Osteocyte (in vitro differentiated cells): Measurements from ENCODE around the gene FCRL5. TPM values are rescaled to one million over a fixed set of nuclear protein-coding genes. Genes with fewer than 3 reads are reported as not detected.

Experiments used
- DNase-seq: peaks from one replicate; pipeline ENCODE4 v3.0.0; 2021; ENCODE audit warnings: mixed read lengths; ENCODE audit not compliant: unreplicated experiment; ENCODE audit errors: extremely low spot score
- H3K27ac Mint-ChIP-seq: one replicate; pipeline ENCODE4 v1.8.0; 2021; ENCODE audit warnings: mild to moderate bottlenecking, mixed read lengths; ENCODE audit not compliant: unreplicated experiment
- H3K27me3 Mint-ChIP-seq: one replicate; pipeline ENCODE4 v1.8.0; 2021; ENCODE audit warnings: mixed read lengths; ENCODE audit not compliant: unreplicated experiment
- H3K36me3 Mint-ChIP-seq: one replicate; pipeline ENCODE4 v1.8.0; 2021; ENCODE audit warnings: mixed read lengths; ENCODE audit not compliant: unreplicated experiment
- H3K4me1 Mint-ChIP-seq: one replicate; pipeline ENCODE4 v1.8.0; 2021; ENCODE audit warnings: mixed read lengths; ENCODE audit not compliant: unreplicated experiment
- H3K4me3 Mint-ChIP-seq: one replicate; pipeline ENCODE4 v1.8.0; 2021; ENCODE audit warnings: mild to moderate bottlenecking, moderate library complexity, mixed read lengths; ENCODE audit not compliant: unreplicated experiment
- H3K9me3 Mint-ChIP-seq: one replicate; pipeline ENCODE4 v1.8.0; 2021; ENCODE audit warnings: mixed read lengths; ENCODE audit not compliant: unreplicated experiment
- total RNA-seq: library from RNA; stranded (reverse); gene quantifications from 2 replicates; pipeline ENCODE4 v1.2.1, GENCODE V29; 2021
- TF ChIP-seq, protein P1 (sequence below): fragments of 200-600 bp; sonication (generic); IDR thresholded peaks from 2 replicates; pipeline ENCODE4 v1.5.0; 2021; ENCODE audit warnings: antibody characterized with exemption, mild to moderate bottlenecking, moderate library complexity

Gene FCRL5
- total RNA-seq, 1 donor from 2014 or later, result not detected

DNA sequence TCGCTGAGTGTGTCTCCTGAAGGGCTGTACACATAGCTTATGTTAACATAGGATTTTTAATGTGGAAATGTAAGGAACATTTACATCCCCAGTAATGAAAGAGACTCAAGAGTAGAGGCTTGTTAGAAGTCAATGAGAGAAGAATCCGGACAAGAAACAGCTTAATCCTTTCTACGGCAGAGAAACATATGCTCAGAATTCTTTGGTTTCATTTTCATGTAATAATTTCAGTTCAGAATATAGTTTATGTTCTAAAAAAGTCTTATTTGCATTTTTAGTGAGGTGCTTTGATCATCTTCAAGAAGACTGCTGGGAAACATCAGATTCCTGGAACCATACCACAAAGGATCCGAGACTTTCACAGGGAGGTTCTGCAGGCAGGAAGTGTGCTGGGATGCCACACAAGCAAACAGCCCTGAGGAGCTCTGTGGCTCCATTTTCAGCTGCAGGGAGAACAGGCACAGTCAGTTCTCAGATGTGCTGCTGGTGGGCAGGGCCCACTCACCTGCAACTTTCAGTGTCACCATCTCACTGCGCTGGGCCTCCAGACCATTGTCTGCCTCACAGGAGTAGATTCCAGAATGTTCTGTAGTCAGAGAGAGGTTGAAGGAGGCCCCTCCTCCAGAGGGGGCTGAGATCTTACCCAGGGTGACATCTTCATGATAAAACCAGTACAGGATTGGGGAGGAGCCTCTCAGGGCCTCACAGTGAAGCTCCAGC lies 28.4 kb downstream of the FCRL5 start:
- Mint-ChIP-seq H3K9me3 (no peaks in the 10 kb centered on the region), H3K4me1 (no peaks in the 10 kb centered on the region), H3K36me3 (no peaks in the 10 kb centered on the region), H3K27me3 (no peaks in the 10 kb centered on the region), H3K27ac (no peak overlapping the region), H3K4me3 (no peak overlapping the region)
- DNase-seq, result no peak
- TF ChIP-seq, protein P1, sequence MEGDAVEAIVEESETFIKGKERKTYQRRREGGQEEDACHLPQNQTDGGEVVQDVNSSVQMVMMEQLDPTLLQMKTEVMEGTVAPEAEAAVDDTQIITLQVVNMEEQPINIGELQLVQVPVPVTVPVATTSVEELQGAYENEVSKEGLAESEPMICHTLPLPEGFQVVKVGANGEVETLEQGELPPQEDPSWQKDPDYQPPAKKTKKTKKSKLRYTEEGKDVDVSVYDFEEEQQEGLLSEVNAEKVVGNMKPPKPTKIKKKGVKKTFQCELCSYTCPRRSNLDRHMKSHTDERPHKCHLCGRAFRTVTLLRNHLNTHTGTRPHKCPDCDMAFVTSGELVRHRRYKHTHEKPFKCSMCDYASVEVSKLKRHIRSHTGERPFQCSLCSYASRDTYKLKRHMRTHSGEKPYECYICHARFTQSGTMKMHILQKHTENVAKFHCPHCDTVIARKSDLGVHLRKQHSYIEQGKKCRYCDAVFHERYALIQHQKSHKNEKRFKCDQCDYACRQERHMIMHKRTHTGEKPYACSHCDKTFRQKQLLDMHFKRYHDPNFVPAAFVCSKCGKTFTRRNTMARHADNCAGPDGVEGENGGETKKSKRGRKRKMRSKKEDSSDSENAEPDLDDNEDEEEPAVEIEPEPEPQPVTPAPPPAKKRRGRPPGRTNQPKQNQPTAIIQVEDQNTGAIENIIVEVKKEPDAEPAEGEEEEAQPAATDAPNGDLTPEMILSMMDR, result no peak

DNA sequence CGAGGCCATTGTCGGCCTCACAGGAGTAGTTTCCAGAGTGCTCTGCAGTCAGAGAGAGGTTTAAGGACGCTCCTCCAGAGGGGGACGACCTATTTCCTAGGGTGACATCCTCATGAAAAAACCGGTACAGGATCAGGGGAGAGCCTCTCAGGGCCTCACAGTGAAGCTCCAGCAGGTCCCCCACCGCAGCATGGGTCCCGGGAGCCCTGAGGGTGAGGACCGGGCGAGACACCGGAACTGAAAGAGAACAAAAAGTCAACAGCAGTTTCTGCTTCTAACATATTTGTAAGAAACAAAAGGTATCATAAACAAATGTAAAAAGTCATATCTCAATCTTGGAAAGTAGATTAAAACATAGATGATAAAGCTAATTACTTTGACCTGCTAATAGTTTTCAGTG lies 31.3 kb downstream of the FCRL5 start:
- Mint-ChIP-seq H3K27me3 (no peaks in the 10 kb centered on the region), H3K4me1 (no peaks in the 10 kb centered on the region), H3K36me3 (no peaks in the 10 kb centered on the region), H3K9me3 (no peaks in the 10 kb centered on the region), H3K27ac (no peak overlapping the region), H3K4me3 (no peak overlapping the region)
- DNase-seq, result no peak
- TF ChIP-seq, protein P1, result no peak

DNA sequence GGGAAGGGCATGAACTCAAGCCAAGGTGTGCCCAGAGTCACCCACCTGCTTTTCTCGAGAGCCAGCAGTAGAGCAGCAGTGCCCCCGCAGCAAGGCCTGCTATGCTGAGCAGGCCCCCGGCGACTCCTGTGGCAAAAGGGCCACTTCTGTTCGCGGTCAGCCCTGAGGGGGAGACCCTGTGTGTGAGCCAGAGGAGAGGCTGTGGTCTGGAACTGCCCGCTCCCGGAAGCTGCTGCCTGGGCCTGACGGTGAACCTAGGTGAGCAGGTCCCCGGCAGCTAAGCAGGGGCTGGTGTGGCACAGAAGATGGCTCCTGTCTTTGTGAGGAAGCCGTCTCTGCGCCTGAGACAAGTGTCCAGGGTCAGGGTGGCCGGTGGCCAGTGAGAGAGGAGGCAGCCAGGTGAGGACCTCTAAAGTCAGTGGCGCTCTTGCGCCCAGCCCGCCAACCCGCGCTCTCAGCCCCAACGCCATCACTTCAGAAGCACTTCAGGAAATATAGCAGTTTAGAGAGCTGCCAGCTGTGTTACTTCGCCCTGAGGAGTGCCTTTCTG lies 31.9 kb downstream of the FCRL5 start:
- Mint-ChIP-seq H3K4me1 (no peaks in the 10 kb centered on the region), H3K27ac (no peak overlapping the region), H3K36me3 (no peaks in the 10 kb centered on the region), H3K4me3 (no peak overlapping the region), H3K27me3 (no peaks in the 10 kb centered on the region), H3K9me3 (no peaks in the 10 kb centered on the region)
- TF ChIP-seq, protein P1, result no peak
- peak; percentile 79 for DNase-seq

DNA sequence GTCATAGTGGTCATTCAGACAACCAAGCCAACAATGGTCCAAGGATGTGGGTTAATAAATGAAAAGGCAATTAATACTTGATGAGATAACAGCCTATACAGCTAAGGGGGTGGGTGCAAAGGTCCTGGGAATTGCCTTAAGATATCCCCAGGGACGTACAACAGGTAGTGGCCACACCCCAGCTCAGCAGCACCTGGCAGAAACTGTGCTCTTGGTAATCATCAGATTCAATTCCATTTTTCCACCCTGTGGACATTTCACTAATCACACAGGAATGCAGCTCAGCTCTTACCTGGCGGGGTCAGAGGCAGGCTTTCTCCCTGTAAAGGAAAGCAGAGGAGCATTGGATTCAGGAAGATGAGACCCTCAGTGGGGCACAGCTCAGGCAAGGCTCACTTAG lies 32.9 kb downstream of the FCRL5 start:
- no peaks in the 10 kb centered on the region for H3K36me3 Mint-ChIP-seq
- peak; percentile 42 for DNase-seq
- no peak overlapping the region for H3K4me3 Mint-ChIP-seq
- H3K9me3 Mint-ChIP-seq, result no peaks in the 10 kb centered on the region
- H3K27ac Mint-ChIP-seq, result no peak overlapping the region
- no peaks in the 10 kb centered on the region for H3K27me3 Mint-ChIP-seq
- no peaks in the 10 kb centered on the region for H3K4me1 Mint-ChIP-seq
- TF ChIP-seq, protein P1, result no peak

DNA sequence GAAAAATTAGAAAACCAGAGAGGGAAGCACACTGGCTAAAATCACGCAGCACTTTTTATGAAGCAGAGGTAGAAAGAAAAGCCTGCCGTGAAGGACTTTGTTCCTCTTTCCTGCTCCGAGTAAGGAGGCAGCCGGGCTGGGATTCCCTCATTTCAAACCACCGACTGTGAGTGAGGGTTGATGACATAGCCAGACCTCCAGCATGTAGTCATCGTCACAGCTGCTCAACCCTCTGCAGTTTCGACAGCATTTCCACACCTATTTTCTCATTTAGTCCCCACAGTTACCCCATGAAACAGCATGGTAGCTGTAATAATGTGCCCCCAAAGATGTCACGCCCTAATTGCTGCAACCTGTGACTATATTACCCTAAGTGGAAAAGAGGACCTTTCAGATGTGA lies 35.3 kb downstream of the FCRL5 start:
- H3K4me1 Mint-ChIP-seq, result no peaks in the 10 kb centered on the region
- no peaks in the 10 kb centered on the region for H3K9me3 Mint-ChIP-seq
- TF ChIP-seq, protein P1, result no peak
- no peaks in the 10 kb centered on the region for H3K36me3 Mint-ChIP-seq
- no peaks in the 10 kb centered on the region for H3K27me3 Mint-ChIP-seq
- H3K4me3 Mint-ChIP-seq, result no peak overlapping the region
- no peak overlapping the region for H3K27ac Mint-ChIP-seq
- DNase-seq, result no peak
